ENCODE measurements around the gene KNSTRN. TPM values are rescaled to one million over a fixed set of nuclear protein-coding genes. Genes with fewer than 3 reads are reported as not detected.

The KNSTRN gene
- total RNA-seq, 4 donors from 2014 or later = 10.8 to 30.9 (median 22.1) TPM

Other genes with a start within 250 kb of the KNSTRN start
- 1 to 10 TPM in 1 of 4 donors, under 1 TPM in 1, not detected in 2; 0.51 to 1.8 TPM for gene BUB1B, start 221.7 kb upstream of the KNSTRN start, total RNA-seq
- gene PAK6, start 143.7 kb upstream of the KNSTRN start, total RNA-seq = 1 to 10 TPM in 3 of 4 donors, not detected in 1; 1.4 to 2.2 (median 1.5) TPM
- not detected for gene ANKRD63, start 99.7 kb upstream of the KNSTRN start, total RNA-seq
- 1 to 10 TPM in 2 of 4 donors, under 1 TPM in 1, not detected in 1; 0.72 to 2.0 (median 1.4) TPM for gene PLCB2, start 74.8 kb upstream of the KNSTRN start, total RNA-seq
- gene INAFM2, start 59.0 kb upstream of the KNSTRN start, total RNA-seq = 10 to 100 TPM; 17.2 to 28.1 (median 17.7) TPM
- gene CCDC9B, start 41.8 kb upstream of the KNSTRN start, total RNA-seq = 10 to 100 TPM; 14.4 to 55.1 (median 20.5) TPM
- 10 to 100 TPM in 1 of 4 donors, not detected in 3; 12.1 TPM for gene PHGR1, start 31.7 kb upstream of the KNSTRN start, total RNA-seq
- gene DISP2, start 24.5 kb upstream of the KNSTRN start, total RNA-seq = under 1 TPM; 0.02 to 0.12 (median 0.06) TPM
- gene IVD, start 23.1 kb downstream of the KNSTRN start, total RNA-seq = 10 to 100 TPM; 27.4 to 34.1 (median 29.1) TPM
- gene BAHD1, start 58.2 kb downstream of the KNSTRN start, total RNA-seq = 10 to 100 TPM in 3 of 4 donors, 1 to 10 TPM in 1; 8.8 to 27.4 (median 13.5) TPM
- 1 to 10 TPM; 3.0 to 5.2 (median 3.9) TPM for gene CHST14, start 88.3 kb downstream of the KNSTRN start, total RNA-seq
- gene CCDC32, start 182.3 kb downstream of the KNSTRN start, total RNA-seq = 10 to 100 TPM; 11.9 to 24.2 (median 17.2) TPM
- gene RPUSD2, start 186.6 kb downstream of the KNSTRN start, total RNA-seq = 1 to 10 TPM; 4.5 to 9.1 (median 6.5) TPM
- under 1 TPM in 3 of 4 donors, not detected in 1; 0.10 to 0.33 (median 0.33) TPM for gene KNL1, start 211.5 kb downstream of the KNSTRN start, total RNA-seq